DOHH2 (cell line): ENCODE data around the gene CTSZ.

Experiments
- EZH2phosphoT487 ChIP-seq: fragments of 200-600 bp; sonication (generic); IDR thresholded peaks from 2 replicates; pipeline ENCODE4 v1.6.1; 2017; ENCODE audit warnings: borderline replicate concordance, mild to moderate bottlenecking, antibody characterized with exemption, low read length, moderate library complexity, mixed read lengths
- TF ChIP-seq, protein P1 (sequence below): fragments of 200-600 bp; sonication (generic); IDR thresholded peaks from one replicate; pipeline ENCODE4 v1.5.1; 2014; ENCODE audit warnings: antibody characterized with exemption, mild to moderate bottlenecking, low read depth, low read length; ENCODE audit not compliant: poor library complexity, severe bottlenecking

GRCh38 chr20:58980711-58981627, 26.1 kb downstream of the CTSZ start, which contains the start of gene NELFCD:
- TF ChIP-seq, protein P1, sequence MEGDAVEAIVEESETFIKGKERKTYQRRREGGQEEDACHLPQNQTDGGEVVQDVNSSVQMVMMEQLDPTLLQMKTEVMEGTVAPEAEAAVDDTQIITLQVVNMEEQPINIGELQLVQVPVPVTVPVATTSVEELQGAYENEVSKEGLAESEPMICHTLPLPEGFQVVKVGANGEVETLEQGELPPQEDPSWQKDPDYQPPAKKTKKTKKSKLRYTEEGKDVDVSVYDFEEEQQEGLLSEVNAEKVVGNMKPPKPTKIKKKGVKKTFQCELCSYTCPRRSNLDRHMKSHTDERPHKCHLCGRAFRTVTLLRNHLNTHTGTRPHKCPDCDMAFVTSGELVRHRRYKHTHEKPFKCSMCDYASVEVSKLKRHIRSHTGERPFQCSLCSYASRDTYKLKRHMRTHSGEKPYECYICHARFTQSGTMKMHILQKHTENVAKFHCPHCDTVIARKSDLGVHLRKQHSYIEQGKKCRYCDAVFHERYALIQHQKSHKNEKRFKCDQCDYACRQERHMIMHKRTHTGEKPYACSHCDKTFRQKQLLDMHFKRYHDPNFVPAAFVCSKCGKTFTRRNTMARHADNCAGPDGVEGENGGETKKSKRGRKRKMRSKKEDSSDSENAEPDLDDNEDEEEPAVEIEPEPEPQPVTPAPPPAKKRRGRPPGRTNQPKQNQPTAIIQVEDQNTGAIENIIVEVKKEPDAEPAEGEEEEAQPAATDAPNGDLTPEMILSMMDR, result no peak
- TF ChIP-seq EZH2phosphoT487, result no peak
